Mesothelial cell of epicardium (in vitro differentiated cells): ENCODE measurements around the gene PDSS1. TPM values are rescaled to one million over a fixed set of nuclear protein-coding genes. Genes with fewer than 3 reads are reported as not detected.

Experiments used
- DNase-seq, 2 experiments: peaks; one replicate each; pipeline ENCODE4 v3.0.0; 2021; ENCODE audit warnings: low spot score in 2 of 2; ENCODE audit not compliant: unreplicated experiment in 2 of 2
- H3K27ac Mint-ChIP-seq: 2 replicates; pipeline ENCODE4 v1.8.0; 2021; ENCODE audit warnings: mixed read lengths
- H3K27me3 Mint-ChIP-seq: 2 replicates; pipeline ENCODE4 v1.8.0; 2021; ENCODE audit warnings: low read depth, mixed read lengths
- H3K36me3 Mint-ChIP-seq: 2 replicates; pipeline ENCODE4 v1.8.0; 2021; ENCODE audit warnings: mixed read lengths
- H3K4me1 Mint-ChIP-seq: 2 replicates; pipeline ENCODE4 v1.8.0; 2021; ENCODE audit warnings: mixed read lengths
- H3K4me3 Mint-ChIP-seq: 2 replicates; pipeline ENCODE4 v1.8.0; 2021; ENCODE audit warnings: mild to moderate bottlenecking, moderate library complexity, mixed read lengths
- H3K9me3 Mint-ChIP-seq: 2 replicates; pipeline ENCODE4 v1.8.0; 2021; ENCODE audit warnings: mixed read lengths
- CTCF ChIP-seq: fragments of 200-600 bp; sonication (generic); IDR thresholded peaks from one replicate; pipeline ENCODE4 v1.5.0; 2021; ENCODE audit warnings: antibody characterized with exemption; ENCODE audit not compliant: unreplicated experiment
- total RNA-seq: library from RNA; stranded (reverse); gene quantifications from 3 replicates; pipeline ENCODE4 v1.2.1, GENCODE V29; 2021

PDSS1 gene
- total RNA-seq, 1 donor from 2014 or later = 8.7 TPM

GRCh38 chr10:26714415-26715136, 17.1 kb downstream of the PDSS1 start:
- TF ChIP-seq CTCF = no peak
- no peaks in the 10 kb centered on the region for H3K9me3 Mint-ChIP-seq
- peaks cover 15% of the 10 kb centered on the region for H3K36me3 Mint-ChIP-seq
- H3K27ac Mint-ChIP-seq = no peak overlapping the region
- DNase-seq = no peak
- no peaks in the 10 kb centered on the region for H3K27me3 Mint-ChIP-seq
- no peaks in the 10 kb centered on the region for H3K4me1 Mint-ChIP-seq
- no peak overlapping the region for H3K4me3 Mint-ChIP-seq

- H3K36me3 Mint-ChIP-seq = peaks cover 15% of the 10 kb centered on the region
Observed at GRCh38 chr10:26715137-26715487, 17.6 kb downstream of the PDSS1 start.

GRCh38 chr10:26717476-26717875, 20.0 kb downstream of the PDSS1 start:
- Mint-ChIP-seq H3K9me3 (no peaks in the 10 kb centered on the region), H3K4me1 (no peaks in the 10 kb centered on the region), H3K27ac (no peak overlapping the region), H3K36me3 (peaks cover 15% of the 10 kb centered on the region), H3K4me3 (no peak overlapping the region), H3K27me3 (no peaks in the 10 kb centered on the region)
- no peak for DNase-seq
- TF ChIP-seq CTCF = no peak

More at GRCh38 chr10:26715137-26715487, 17.6 kb downstream of the PDSS1 start:
- Mint-ChIP-seq H3K9me3 (no peaks in the 10 kb centered on the region), H3K4me1 (no peaks in the 10 kb centered on the region), H3K4me3 (no peak overlapping the region), H3K27me3 (no peaks in the 10 kb centered on the region), H3K27ac (no peak overlapping the region)
- no peak for TF ChIP-seq CTCF
- DNase-seq = no peak

- H3K27ac Mint-ChIP-seq = no peak overlapping the region
- no peaks in the 10 kb centered on the region for H3K27me3 Mint-ChIP-seq
- no peak overlapping the region for H3K4me3 Mint-ChIP-seq
- H3K36me3 Mint-ChIP-seq = peaks cover 11% of the 10 kb centered on the region
- H3K9me3 Mint-ChIP-seq = no peaks in the 10 kb centered on the region
- no peak for TF ChIP-seq CTCF
- DNase-seq = no peak
- no peaks in the 10 kb centered on the region for H3K4me1 Mint-ChIP-seq
Observed at GRCh38 chr10:26721561-26721960, 24.1 kb downstream of the PDSS1 start.

GRCh38 chr10:26723016-26723415, 25.5 kb downstream of the PDSS1 start:
- Mint-ChIP-seq H3K27ac (no peak overlapping the region), H3K4me3 (no peak overlapping the region), H3K27me3 (no peaks in the 10 kb centered on the region), H3K36me3 (peaks cover 14% of the 10 kb centered on the region), H3K4me1 (no peaks in the 10 kb centered on the region), H3K9me3 (no peaks in the 10 kb centered on the region)
- no peak for TF ChIP-seq CTCF
- DNase-seq = no peak
